Glutamatergic neuron (in vitro differentiated cells): ENCODE results near the gene PTPRN2. TPM values are rescaled to one million over a fixed set of nuclear protein-coding genes. Genes with fewer than 3 reads are reported as not detected.

Experiments used
- DNase-seq: peaks from one replicate; pipeline ENCODE4 v3.0.0; 2022
- H3K27ac Mint-ChIP-seq: one replicate; pipeline ENCODE4 v1.8.0; 2020; ENCODE audit warnings: mild to moderate bottlenecking, mixed read lengths, inconsistent platforms; ENCODE audit not compliant: unreplicated experiment
- H3K27me3 Mint-ChIP-seq: one replicate; pipeline ENCODE4 v1.8.0; 2020; ENCODE audit warnings: mild to moderate bottlenecking, moderate library complexity, mixed read lengths, inconsistent platforms; ENCODE audit not compliant: unreplicated experiment
- H3K36me3 Mint-ChIP-seq: one replicate; pipeline ENCODE4 v1.8.0; 2020; ENCODE audit warnings: mild to moderate bottlenecking, mixed read lengths, inconsistent platforms; ENCODE audit not compliant: unreplicated experiment
- H3K4me1 Mint-ChIP-seq: one replicate; pipeline ENCODE4 v1.8.0; 2020; ENCODE audit warnings: mild to moderate bottlenecking, low read depth, mixed read lengths, inconsistent platforms; ENCODE audit not compliant: unreplicated experiment
- H3K4me3 Mint-ChIP-seq: one replicate; pipeline ENCODE4 v1.8.0; 2020; ENCODE audit warnings: mild to moderate bottlenecking, mixed read lengths, inconsistent platforms; ENCODE audit not compliant: unreplicated experiment
- H3K9me3 Mint-ChIP-seq: one replicate; pipeline ENCODE4 v1.8.0; 2020; ENCODE audit warnings: mild to moderate bottlenecking, moderate library complexity, mixed read lengths, inconsistent platforms; ENCODE audit not compliant: unreplicated experiment
- total RNA-seq: library from RNA; stranded (reverse); fragmentation: NEBNext Ultra II Directional; extraction: Animal tissue kit (Norgen Biotek cat#: 25700); gene quantifications from one replicate; pipeline ENCODE4 v1.2.1, GENCODE V29; 2021; ENCODE audit not compliant: unreplicated experiment
- TF ChIP-seq, protein P1 (sequence below): fragments of 200-600 bp; sonication (generic); IDR thresholded peaks from one replicate; pipeline ENCODE4 v1.5.0; 2021; ENCODE audit not compliant: partially characterized antibody, unreplicated experiment

PTPRN2 gene
- total RNA-seq, 1 donor from 2014 or later = 49.0 TPM

- Mint-ChIP-seq H3K27ac (no peak overlapping the region), H3K4me3 (no peak overlapping the region), H3K36me3 (peaks cover 10% of the 10 kb centered on the region), H3K9me3 (peaks cover 9% of the 10 kb centered on the region), H3K27me3 (peaks cover 9% of the 10 kb centered on the region), H3K4me1 (no peaks in the 10 kb centered on the region)
- TF ChIP-seq, protein P1, sequence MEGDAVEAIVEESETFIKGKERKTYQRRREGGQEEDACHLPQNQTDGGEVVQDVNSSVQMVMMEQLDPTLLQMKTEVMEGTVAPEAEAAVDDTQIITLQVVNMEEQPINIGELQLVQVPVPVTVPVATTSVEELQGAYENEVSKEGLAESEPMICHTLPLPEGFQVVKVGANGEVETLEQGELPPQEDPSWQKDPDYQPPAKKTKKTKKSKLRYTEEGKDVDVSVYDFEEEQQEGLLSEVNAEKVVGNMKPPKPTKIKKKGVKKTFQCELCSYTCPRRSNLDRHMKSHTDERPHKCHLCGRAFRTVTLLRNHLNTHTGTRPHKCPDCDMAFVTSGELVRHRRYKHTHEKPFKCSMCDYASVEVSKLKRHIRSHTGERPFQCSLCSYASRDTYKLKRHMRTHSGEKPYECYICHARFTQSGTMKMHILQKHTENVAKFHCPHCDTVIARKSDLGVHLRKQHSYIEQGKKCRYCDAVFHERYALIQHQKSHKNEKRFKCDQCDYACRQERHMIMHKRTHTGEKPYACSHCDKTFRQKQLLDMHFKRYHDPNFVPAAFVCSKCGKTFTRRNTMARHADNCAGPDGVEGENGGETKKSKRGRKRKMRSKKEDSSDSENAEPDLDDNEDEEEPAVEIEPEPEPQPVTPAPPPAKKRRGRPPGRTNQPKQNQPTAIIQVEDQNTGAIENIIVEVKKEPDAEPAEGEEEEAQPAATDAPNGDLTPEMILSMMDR = no peak
- peak; percentile 12 for DNase-seq
Measured at GRCh38 chr7:157540606-157541294, 1046.9 kb downstream of the PTPRN2 start.

DNA sequence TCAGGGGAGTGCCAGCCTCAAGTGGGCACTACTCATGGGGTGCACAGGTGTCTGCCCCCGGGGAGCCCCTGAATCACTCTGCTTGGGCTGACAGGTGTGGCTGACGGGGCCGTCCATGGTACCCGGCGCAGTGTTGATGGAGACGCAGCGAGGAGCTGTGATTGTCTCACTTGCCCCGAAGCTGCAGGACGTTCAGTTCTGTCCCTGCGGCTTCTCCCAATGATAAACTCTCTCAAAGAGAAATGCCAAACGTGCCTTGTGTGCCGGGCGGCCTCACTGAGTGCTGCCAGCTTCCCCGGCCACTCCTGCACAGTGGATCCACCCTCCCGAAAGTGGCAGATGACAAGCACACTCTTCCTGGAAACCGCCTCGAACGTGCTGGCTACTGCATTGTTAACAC is 1047.6 kb downstream of the PTPRN2 start:
- DNase-seq = peak; percentile 8
- H3K4me1 Mint-ChIP-seq = no peaks in the 10 kb centered on the region
- TF ChIP-seq, protein P1 = no peak
- peaks cover 10% of the 10 kb centered on the region for H3K36me3 Mint-ChIP-seq
- H3K27me3 Mint-ChIP-seq = peaks cover 9% of the 10 kb centered on the region
- no peak overlapping the region for H3K4me3 Mint-ChIP-seq
- peaks cover 8% of the 10 kb centered on the region for H3K9me3 Mint-ChIP-seq
- no peak overlapping the region for H3K27ac Mint-ChIP-seq

DNA sequence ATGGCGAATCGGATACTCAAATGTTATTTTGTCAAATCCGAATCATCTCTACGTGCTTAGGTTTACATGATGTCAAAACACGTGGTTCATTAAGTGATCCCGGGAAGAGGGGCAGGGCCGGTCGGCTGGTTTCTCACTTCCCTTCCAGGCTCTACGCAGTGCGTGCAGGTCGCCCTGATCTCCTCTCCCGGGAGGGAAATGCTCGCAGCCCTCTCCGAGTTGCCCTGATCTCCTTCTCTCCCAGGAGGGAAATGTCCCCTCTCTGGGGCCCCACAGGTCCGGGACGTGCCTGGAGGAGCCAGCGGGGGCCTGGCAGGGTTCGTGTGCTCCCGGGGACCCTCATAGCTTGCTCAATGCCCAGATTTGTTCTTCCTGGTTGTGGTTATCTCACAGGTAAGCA is 1048.1 kb downstream of the PTPRN2 start:
- H3K27me3 Mint-ChIP-seq = peaks cover 7% of the 10 kb centered on the region
- H3K4me3 Mint-ChIP-seq = no peak overlapping the region
- no peaks in the 10 kb centered on the region for H3K4me1 Mint-ChIP-seq
- peak; percentile 8 for DNase-seq
- peaks cover 10% of the 10 kb centered on the region for H3K36me3 Mint-ChIP-seq
- TF ChIP-seq, protein P1 = no peak
- H3K27ac Mint-ChIP-seq = no peak overlapping the region
- peaks cover 6% of the 10 kb centered on the region for H3K9me3 Mint-ChIP-seq

DNA sequence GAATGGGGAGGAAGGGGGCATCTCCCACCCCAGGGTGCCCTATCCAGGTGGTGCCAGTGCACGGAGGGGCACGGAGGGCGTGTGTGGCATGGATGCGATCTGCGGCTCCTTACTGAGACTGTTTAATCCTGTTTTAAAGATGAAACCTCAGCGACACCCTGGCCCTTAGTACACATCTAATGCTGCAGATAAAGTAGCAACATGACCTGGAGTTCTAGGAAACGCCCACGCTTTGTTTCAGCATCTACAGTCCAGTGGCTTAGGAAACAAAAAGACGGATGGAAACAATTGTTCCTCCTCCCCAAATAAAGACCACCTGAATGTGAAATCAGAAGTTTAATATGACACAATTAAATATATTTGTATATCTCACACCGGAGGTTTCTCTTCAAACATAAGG is 1048.9 kb downstream of the PTPRN2 start:
- Mint-ChIP-seq H3K4me1 (no peaks in the 10 kb centered on the region), H3K9me3 (peaks cover 5% of the 10 kb centered on the region), H3K4me3 (no peak overlapping the region), H3K36me3 (peaks cover 8% of the 10 kb centered on the region), H3K27ac (no peak overlapping the region), H3K27me3 (peaks cover 2% of the 10 kb centered on the region)
- TF ChIP-seq, protein P1 = no peak
- no peak for DNase-seq

GRCh38 chr7:157538321-157538720 is 1049.3 kb downstream of the PTPRN2 start:
- Mint-ChIP-seq H3K4me1 (no peaks in the 10 kb centered on the region), H3K4me3 (no peak overlapping the region), H3K27me3 (no peaks in the 10 kb centered on the region), H3K36me3 (peaks cover 9% of the 10 kb centered on the region), H3K27ac (no peak overlapping the region), H3K9me3 (peaks cover 2% of the 10 kb centered on the region)
- TF ChIP-seq, protein P1 = no peak
- peak; percentile 5 for DNase-seq
